Adrenal gland (tissue), 5 donors: ENCODE results near the gene PAX5.

Experiments
- CTCF ChIP-seq, 6 experiments: fragments of 450-650 bp in 4 of 6; fragments of 200-600 bp in 2 of 6; sonication (generic) in 1 of 6; IDR thresholded peaks; 1 replicate in 5 of 6; 2 replicates in 1 of 6; pipeline versions ENCODE4 v1.5.1 to v1.8.0; 2016 to 2021; ENCODE audit warnings: antibody characterized with exemption in 6 of 6, mild to moderate bottlenecking in 2 of 6, moderate library complexity in 1 of 6
- POLR2A ChIP-seq, 2 donors: fragments of 450-650 bp; IDR thresholded peaks; one replicate each; pipeline ENCODE4 v1.6.1; 2017; ENCODE audit warnings: antibody characterized with exemption in 2 of 2, mild to moderate bottlenecking in 2 of 2, moderate library complexity in 1 of 2
- donor health status: DM: no; HTN: no; CAD: no.

- no peak for TF ChIP-seq CTCF (IDR thresholded peaks at IDR 0.05)
- TF ChIP-seq POLR2A (IDR thresholded peaks at IDR 0.05) = no peak
Measured at GRCh38 chr9:36986468-36987408, 47.3 kb downstream of the PAX5 start.
